Right lobe of liver (tissue), 4 donors: ENCODE results near the gene NAALADL2.

Source experiments
- CTCF ChIP-seq, 4 donors: fragments of 200-600 bp in 3 of 4; fragments of 450-650 bp in 1 of 4; IDR thresholded peaks; one replicate each; pipeline versions ENCODE4 v1.5.1 to v1.8.0; 2016 to 2022; ENCODE audit warnings: antibody characterized with exemption in 4 of 4, mild to moderate bottlenecking in 2 of 4
- POLR2A ChIP-seq: fragments of 450-650 bp; IDR thresholded peaks from one replicate; pipeline ENCODE4 v1.6.1; 2017; ENCODE audit warnings: antibody characterized with exemption, mild to moderate bottlenecking
- donor health status: DM: no; HTN: no; CAD: no.
- donor health status: DM: no; HTN: no; CAD: no.
- donor health status: DM: no; HTN: yes; CAD: no.

DNA sequence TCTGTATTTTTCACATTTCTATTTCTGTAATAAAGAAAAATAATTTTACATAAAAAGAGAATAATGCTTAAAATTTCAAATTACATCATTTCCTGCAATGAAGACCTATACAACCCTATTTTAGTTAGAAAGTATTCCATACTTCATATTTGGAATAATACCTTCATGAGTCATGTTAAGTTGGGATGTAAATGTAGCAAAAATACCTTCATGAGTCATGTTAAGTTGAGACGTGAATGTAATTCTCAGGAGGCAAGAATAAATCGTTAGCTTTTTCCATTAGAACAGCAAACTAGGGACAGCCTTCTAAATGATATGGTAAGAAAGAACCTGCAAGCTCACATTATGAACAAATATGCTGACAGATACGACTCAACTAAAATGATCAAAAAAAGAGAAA, 91.9 kb downstream of the NAALADL2 start:
- TF ChIP-seq POLR2A (no peak), CTCF (IDR thresholded peaks at IDR 0.05) (no peak)
